NCI-H524 treated with DMSO at 0.1 percent for 48 hours (cell line): Measurements from ENCODE around the gene FANK1.
"Not testable (repeated sequence)": the region's sequence is repeated elsewhere in the genome, so short reads cannot be mapped to it uniquely, and the experiment has no call there.

Experiments
- DNase-seq: peaks from one replicate; lab custom pipeline; 2025; lab: John Stamatoyannopoulos, UW

Gene FANK1

GRCh38 chr10:126021833-126022500, 125.6 kb downstream of the FANK1 start:
- DNase-seq: no peak

- no peak for DNase-seq
Measured at GRCh38 chr10:126022841-126023240, 126.5 kb downstream of the FANK1 start.

GRCh38 chr10:126027692-126028091, 131.3 kb downstream of the FANK1 start:
- no peak for DNase-seq

- no peak for DNase-seq
Measured at GRCh38 chr10:126029999-126030398, 133.6 kb downstream of the FANK1 start.

- no peak for DNase-seq
Measured at GRCh38 chr10:126034586-126034985, 138.2 kb downstream of the FANK1 start.

- no peak for DNase-seq
Measured at GRCh38 chr10:126036515-126036914, 140.2 kb downstream of the FANK1 start.

GRCh38 chr10:126037946-126038345, 141.6 kb downstream of the FANK1 start:
- DNase-seq: no peak

- DNase-seq: no peak
Measured at GRCh38 chr10:126041117-126041516, 144.8 kb downstream of the FANK1 start.

GRCh38 chr10:126041804-126042231, 145.5 kb downstream of the FANK1 start:
- no peak for DNase-seq

GRCh38 chr10:126042354-126042753, 146.0 kb downstream of the FANK1 start:
- DNase-seq: no peak

- DNase-seq: no peak
Measured at GRCh38 chr10:126042906-126043305, 146.5 kb downstream of the FANK1 start.

- no peak for DNase-seq
Measured at GRCh38 chr10:126043389-126043788, 147.0 kb downstream of the FANK1 start.

- no peak for DNase-seq
Measured at GRCh38 chr10:126045861-126046260, 149.5 kb downstream of the FANK1 start.

GRCh38 chr10:126046831-126047230, 150.5 kb downstream of the FANK1 start:
- no peak for DNase-seq

GRCh38 chr10:126047749-126048148, 151.4 kb downstream of the FANK1 start:
- not testable (repeated sequence) for DNase-seq

- DNase-seq: no peak
Measured at GRCh38 chr10:126049759-126050700, 153.7 kb downstream of the FANK1 start.

- no peak for DNase-seq
Measured at GRCh38 chr10:126052171-126052570, 155.8 kb downstream of the FANK1 start.

GRCh38 chr10:126054191-126054590, 157.8 kb downstream of the FANK1 start:
- DNase-seq: no peak

- no peak for DNase-seq
Measured at GRCh38 chr10:126057494-126057893, 161.1 kb downstream of the FANK1 start.

- no peak for DNase-seq
Measured at GRCh38 chr10:126058104-126058503, 161.7 kb downstream of the FANK1 start.

GRCh38 chr10:126058507-126058906, 162.1 kb downstream of the FANK1 start:
- no peak for DNase-seq
